ENCODE results near the gene PHLDA2. TPM values are rescaled to one million over a fixed set of nuclear protein-coding genes. Genes with fewer than 3 reads are reported as not detected.

PHLDA2 gene
- total and polyA plus RNA-seq, 4 donors = 0.60 to 49.2 (median 23.0) TPM

DNA sequence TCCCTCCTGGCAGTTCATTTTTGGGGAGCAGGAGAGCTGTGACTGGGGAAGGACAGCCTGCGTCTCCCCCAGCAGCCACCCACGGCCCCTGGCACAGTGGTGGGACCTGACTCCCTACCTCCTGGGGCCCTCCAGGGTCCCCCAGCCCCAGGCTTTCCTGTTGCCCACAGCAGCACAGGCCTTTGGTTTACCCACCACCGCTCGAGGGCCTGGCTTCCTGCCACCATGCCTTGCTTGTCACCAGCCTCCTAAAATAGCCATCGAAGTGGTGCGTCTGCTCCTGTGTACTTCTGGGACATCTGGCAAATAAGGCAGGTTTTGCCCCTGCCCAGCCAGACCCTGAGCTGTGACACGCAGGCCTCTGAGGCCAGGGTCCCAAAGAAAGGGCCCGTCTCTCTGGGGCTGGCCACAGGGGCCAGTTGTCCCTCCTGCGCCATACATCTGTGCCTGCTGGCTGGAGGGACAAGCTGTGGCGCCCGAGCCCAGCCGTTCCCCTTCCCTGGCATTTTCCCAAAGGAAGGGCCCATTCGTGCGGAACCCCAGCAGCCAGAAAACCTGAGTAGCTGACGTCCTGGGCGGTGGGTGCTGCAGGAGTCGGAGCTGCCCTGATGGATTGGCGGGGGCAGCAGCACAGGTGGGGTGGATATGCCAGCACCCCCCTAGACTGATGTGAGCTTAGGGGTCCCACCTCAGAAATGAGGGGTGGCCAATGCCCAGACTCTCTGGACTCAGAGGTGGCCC lies 14.6 kb downstream of the PHLDA2 start:
- H3K36me3 ChIP-seq (ENCODE audit: control insufficient read depth in 4 of 4, insufficient read depth in 4 of 4, low read length in 4 of 4) = no peaks in the 10 kb centered on the region
- TF ChIP-seq, protein P1, sequence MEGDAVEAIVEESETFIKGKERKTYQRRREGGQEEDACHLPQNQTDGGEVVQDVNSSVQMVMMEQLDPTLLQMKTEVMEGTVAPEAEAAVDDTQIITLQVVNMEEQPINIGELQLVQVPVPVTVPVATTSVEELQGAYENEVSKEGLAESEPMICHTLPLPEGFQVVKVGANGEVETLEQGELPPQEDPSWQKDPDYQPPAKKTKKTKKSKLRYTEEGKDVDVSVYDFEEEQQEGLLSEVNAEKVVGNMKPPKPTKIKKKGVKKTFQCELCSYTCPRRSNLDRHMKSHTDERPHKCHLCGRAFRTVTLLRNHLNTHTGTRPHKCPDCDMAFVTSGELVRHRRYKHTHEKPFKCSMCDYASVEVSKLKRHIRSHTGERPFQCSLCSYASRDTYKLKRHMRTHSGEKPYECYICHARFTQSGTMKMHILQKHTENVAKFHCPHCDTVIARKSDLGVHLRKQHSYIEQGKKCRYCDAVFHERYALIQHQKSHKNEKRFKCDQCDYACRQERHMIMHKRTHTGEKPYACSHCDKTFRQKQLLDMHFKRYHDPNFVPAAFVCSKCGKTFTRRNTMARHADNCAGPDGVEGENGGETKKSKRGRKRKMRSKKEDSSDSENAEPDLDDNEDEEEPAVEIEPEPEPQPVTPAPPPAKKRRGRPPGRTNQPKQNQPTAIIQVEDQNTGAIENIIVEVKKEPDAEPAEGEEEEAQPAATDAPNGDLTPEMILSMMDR (IDR thresholded peaks at IDR 0.05; ENCODE audit: control extremely low read depth, extremely low read depth) = no peak
- peak overlapping the region in 1 of 2 donors; percentile 58 for H3K27ac ChIP-seq (ENCODE audit: low read depth in 1 of 2, low read length in 1 of 2)
- ATAC-seq (ENCODE audit: insufficient read depth, low FRiP score) = no peak
- DNase-seq = peak in 2 of 3 donors; percentile 65 to 72
- H3K9ac ChIP-seq (ENCODE audit: insufficient read depth in 1 of 2, low read length in 2 of 2) = no peak overlapping the region
- peaks cover 0 to 28% (median 7%) of the 10 kb centered on the region in 5 donors for H3K4me1 ChIP-seq (ENCODE audit: control insufficient read depth in 5 of 5, insufficient read depth in 5 of 5, low read length in 5 of 5)
- H3K27me3 ChIP-seq (ENCODE audit: control insufficient read depth in 3 of 3, insufficient read depth in 3 of 3, low read length in 2 of 3) = peaks cover 0 to 2% (median 0%) of the 10 kb centered on the region in 3 donors
- H3K9me3 ChIP-seq (ENCODE audit: control insufficient read depth in 4 of 4, insufficient read depth in 3 of 4, low read length in 3 of 4) = no peaks in the 10 kb centered on the region
- H3K4me3 ChIP-seq = no peak overlapping the region
- WGBS, 2 donors = 61 to 66% methylated on average over 17 to 18 of the region's 18 CpGs

GRCh38 chr11:2913776-2914175 lies 15.4 kb downstream of the PHLDA2 start:
- Histone ChIP-seq H3K4me3 (no peak overlapping the region), H3K27me3 (ENCODE audit: control insufficient read depth in 3 of 3, insufficient read depth in 3 of 3, low read length in 2 of 3) (peaks cover 0 to 3% (median 0%) of the 10 kb centered on the region in 3 donors), H3K27ac (ENCODE audit: low read depth in 1 of 2, low read length in 1 of 2) (no peak overlapping the region), H3K36me3 (ENCODE audit: control insufficient read depth in 4 of 4, insufficient read depth in 4 of 4, low read length in 4 of 4) (no peaks in the 10 kb centered on the region), H3K9ac (ENCODE audit: insufficient read depth in 1 of 2, low read length in 2 of 2) (no peak overlapping the region), H3K9me3 (ENCODE audit: control insufficient read depth in 4 of 4, insufficient read depth in 3 of 4, low read length in 3 of 4) (no peaks in the 10 kb centered on the region), H3K4me1 (ENCODE audit: control insufficient read depth in 5 of 5, insufficient read depth in 5 of 5, low read length in 5 of 5) (peaks cover 0 to 28% (median 7%) of the 10 kb centered on the region in 5 donors)
- ATAC-seq (ENCODE audit: insufficient read depth, low FRiP score) (no peak), DNase-seq (no peak)
- WGBS, 2 donors = 56 to 67% methylated on average over 9 of the region's 9 CpGs
- TF ChIP-seq, protein P1 (IDR thresholded peaks at IDR 0.05; ENCODE audit: control extremely low read depth, extremely low read depth) = no peak

DNA sequence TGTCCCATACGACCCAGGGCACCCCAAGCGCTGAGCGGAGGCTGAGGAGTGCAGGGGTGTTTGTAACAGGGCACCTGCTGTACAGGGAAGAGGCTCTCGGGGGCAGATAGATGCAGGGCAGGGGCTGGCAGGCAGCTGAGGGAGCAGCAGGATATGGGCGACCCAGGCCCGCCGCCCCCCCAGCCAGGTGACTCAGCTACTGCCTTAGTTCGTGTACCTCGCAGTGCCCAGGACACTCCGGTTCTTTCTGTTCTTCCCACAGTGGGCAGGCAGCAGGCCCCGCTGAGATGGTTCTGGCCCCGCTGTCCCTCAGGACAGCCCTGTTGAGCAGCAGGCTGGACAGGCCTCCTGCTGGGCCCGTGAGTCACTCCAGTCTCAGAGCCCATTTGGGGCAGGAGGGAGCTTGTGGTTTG lies 16.2 kb downstream of the PHLDA2 start:
- Histone ChIP-seq H3K9me3 (ENCODE audit: control insufficient read depth in 4 of 4, insufficient read depth in 3 of 4, low read length in 3 of 4) (no peaks in the 10 kb centered on the region), H3K9ac (ENCODE audit: insufficient read depth in 1 of 2, low read length in 2 of 2) (no peak overlapping the region), H3K4me1 (ENCODE audit: control insufficient read depth in 5 of 5, insufficient read depth in 5 of 5, low read length in 5 of 5) (peaks cover 0 to 28% (median 7%) of the 10 kb centered on the region in 5 donors), H3K4me3 (no peak overlapping the region), H3K36me3 (ENCODE audit: control insufficient read depth in 4 of 4, insufficient read depth in 4 of 4, low read length in 4 of 4) (no peaks in the 10 kb centered on the region), H3K27me3 (ENCODE audit: control insufficient read depth in 3 of 3, insufficient read depth in 3 of 3, low read length in 2 of 3) (peaks cover 0 to 8% (median 3%) of the 10 kb centered on the region in 3 donors), H3K27ac (ENCODE audit: low read depth in 1 of 2, low read length in 1 of 2) (peak overlapping the region in 1 of 2 donors; percentile 55)
- TF ChIP-seq, protein P1 (IDR thresholded peaks at IDR 0.05; ENCODE audit: control extremely low read depth, extremely low read depth) = no peak
- ATAC-seq (ENCODE audit: insufficient read depth, low FRiP score) = no peak
- DNase-seq = no peak
- 71 to 85% methylated on average over 13 of the region's 13 CpGs for WGBS, 2 donors

All from lung (tissue), 12 donors.